Measurements from ENCODE around the gene MT1B. TPM values are rescaled to one million over a fixed set of nuclear protein-coding genes. Genes with fewer than 3 reads are reported as not detected.
"Not testable (repeated sequence)": the region's sequence is repeated elsewhere in the genome, so short reads cannot be mapped to it uniquely, and the experiment has no call there.

Gene MT1B
- total RNA-seq, 1 donor from 2014 or later, result not detected

- no peak for DNase-seq (ENCODE audit: low read depth in 2 of 2)
These were observed 31.3 kb upstream of the MT1B start for GRCh38 chr16:56620339-56620897.

GRCh38 chr16:56621665-56622445 lies 29.8 kb upstream of the MT1B start:
- DNase-seq (ENCODE audit: low read depth in 2 of 2), result not testable (repeated sequence)

GRCh38 chr16:56623184-56623583 lies 28.5 kb upstream of the MT1B start:
- not testable (repeated sequence) for DNase-seq (ENCODE audit: low read depth in 2 of 2)

- no peak for DNase-seq (ENCODE audit: low read depth in 2 of 2)
These were observed 28.0 kb upstream of the MT1B start for GRCh38 chr16:56623637-56624036.

- DNase-seq (ENCODE audit: low read depth in 2 of 2), result peak in 1 of 2 donors; percentile 68
These were observed 26.3 kb upstream of the MT1B start, which contains the start of gene MT1E for GRCh38 chr16:56625140-56625942. MT1E (plus strand) TSS chr16:56625781; CDS start chr16:56625852, 71 bp downstream.

GRCh38 chr16:56625943-56626654 lies 25.6 kb upstream of the MT1B start:
- DNase-seq (ENCODE audit: low read depth in 2 of 2), result peak in 1 of 2 donors; percentile 63

- DNase-seq (ENCODE audit: low read depth in 2 of 2), result no peak
These were observed 25.0 kb upstream of the MT1B start for GRCh38 chr16:56626685-56627084.

GRCh38 chr16:56628486-56629350 lies 23.0 kb upstream of the MT1B start:
- DNase-seq (ENCODE audit: low read depth in 2 of 2), result no peak

- DNase-seq (ENCODE audit: low read depth in 2 of 2), result no peak
These were observed 22.2 kb upstream of the MT1B start for GRCh38 chr16:56629531-56629930.

GRCh38 chr16:56630134-56630533 lies 21.6 kb upstream of the MT1B start:
- DNase-seq (ENCODE audit: low read depth in 2 of 2), result no peak

- no peak for DNase-seq (ENCODE audit: low read depth in 2 of 2)
These were observed 20.5 kb upstream of the MT1B start for GRCh38 chr16:56631197-56631596.

- no peak for DNase-seq (ENCODE audit: low read depth in 2 of 2)
These were observed 19.9 kb upstream of the MT1B start for GRCh38 chr16:56631832-56632155.

GRCh38 chr16:56632156-56632847 lies 19.4 kb upstream of the MT1B start, which contains the start of gene MT1M:
MT1M (plus strand) TSS chr16:56632659; CDS start chr16:56632732, 73 bp downstream.
- DNase-seq (ENCODE audit: low read depth in 2 of 2), result no peak

- DNase-seq (ENCODE audit: low read depth in 2 of 2), result no peak
These were observed 18.8 kb upstream of the MT1B start for GRCh38 chr16:56632848-56633365.

GRCh38 chr16:56633535-56633934 lies 18.2 kb upstream of the MT1B start:
- no peak for DNase-seq (ENCODE audit: low read depth in 2 of 2)

- no peak for DNase-seq (ENCODE audit: low read depth in 2 of 2)
These were observed 16.8 kb upstream of the MT1B start for GRCh38 chr16:56634715-56635440.

- DNase-seq (ENCODE audit: low read depth in 2 of 2), result no peak
These were observed 16.2 kb upstream of the MT1B start for GRCh38 chr16:56635441-56635967.

GRCh38 chr16:56636616-56637413 lies 14.9 kb upstream of the MT1B start:
- DNase-seq (ENCODE audit: low read depth in 2 of 2), result no peak
